H1 (cell line): ENCODE measurements around the gene ANKLE1. TPM values are rescaled to one million over a fixed set of nuclear protein-coding genes. Genes with fewer than 3 reads are reported as not detected.

Experiments
- CTCF ChIA-PET: fragments of 300-600 bp; sonication (Branson Sonifier 250); formaldehyde crosslinking; loops from one replicate; lab custom pipeline; 2021; ENCODE audit not compliant: partially characterized antibody; lab: Charles Lee
- POLR2A ChIA-PET: fragments of 300-600 bp; sonication (Branson Sonifier 250); formaldehyde crosslinking; loops from one replicate; lab custom pipeline; 2021; ENCODE audit warnings: inconsistent platforms; ENCODE audit not compliant: partially characterized antibody; lab: Charles Lee
- DNase-seq, 2 experiments: peaks; one replicate each; pipeline versions ENCODE4 v3.0.0 to v3.0.0-alpha.2; 2010 to 2022; ENCODE audit warnings: low spot score in 2 of 2, low read depth in 1 of 2, mixed read lengths in 1 of 2
- FAIRE-seq: peaks from 2 replicates; lab custom pipeline; 2011; peaks lifted over from hg19 to GRCh38; lab: Jason Lieb, UNC
- H2AFZ ChIP-seq: 2 replicates; pipeline ENCODE4 v1.8.1; 2012; ENCODE audit warnings: low read length, inconsistent platforms
- H2AK5ac ChIP-seq: 2 replicates; pipeline ENCODE4 v1.6.1; 2013; ENCODE audit warnings: low read depth, low read length
- H2BK120ac ChIP-seq: replicated peaks from 2 replicates; pipeline ENCODE3; 2013; ENCODE audit warnings: low read depth, low read length, inconsistent platforms
- H2BK12ac ChIP-seq: 2 replicates; pipeline ENCODE4 v1.6.1; 2013; ENCODE audit warnings: low read depth, low read length
- H2BK15ac ChIP-seq: 2 replicates; pipeline ENCODE4 v1.6.1; 2013; ENCODE audit warnings: low read length
- H2BK20ac ChIP-seq: 2 replicates; pipeline ENCODE4 v1.6.1; 2013; ENCODE audit warnings: low read length
- H2BK5ac ChIP-seq: 2 replicates; pipeline ENCODE4 v1.6.1; 2013; ENCODE audit warnings: low read depth, low read length
- H3K14ac ChIP-seq: 2 replicates; pipeline ENCODE4 v1.6.1; 2013; ENCODE audit warnings: inconsistent platforms; ENCODE audit not compliant: insufficient read length
- H3K18ac ChIP-seq: 2 replicates; pipeline ENCODE4 v1.6.1; 2013; ENCODE audit warnings: low read length; ENCODE audit errors: extremely low read depth
- H3K23ac ChIP-seq: 2 replicates; pipeline ENCODE4 v1.6.1; 2013; ENCODE audit warnings: inconsistent platforms; ENCODE audit not compliant: insufficient read length
- H3K23me2 ChIP-seq: 2 replicates; pipeline ENCODE4 v1.6.1; 2013; ENCODE audit warnings: low read depth, low read length
- H3K27ac ChIP-seq: 2 replicates; pipeline ENCODE4 v1.6.1; 2011; ENCODE audit warnings: low read depth, low read length, inconsistent platforms
- H3K27me3 ChIP-seq, 4 experiments: replicated peaks in 1 of 4; 1 replicate in 1 of 4; 2 replicates in 3 of 4; pipeline versions ENCODE4 v1.6.1 to v1.8.1; 2011 to 2013; ENCODE audit warnings: low read length in 3 of 4, mild to moderate bottlenecking in 3 of 4, inconsistent platforms in 2 of 4, mixed read lengths in 2 of 4, moderate library complexity in 1 of 4; ENCODE audit not compliant: control insufficient read depth in 3 of 4, insufficient read depth in 3 of 4; ENCODE audit errors: extremely low read depth in 1 of 4
- H3K36me3 ChIP-seq, 4 experiments: 2 replicates each; pipeline versions ENCODE4 v1.6.1 to v1.8.1; 2011 to 2013; ENCODE audit warnings: mild to moderate bottlenecking in 4 of 4, low read length in 3 of 4, moderate library complexity in 2 of 4, control low read depth in 1 of 4, inconsistent platforms in 1 of 4; ENCODE audit not compliant: insufficient read depth in 4 of 4, control insufficient read depth in 2 of 4
- H3K4ac ChIP-seq: replicated peaks from 2 replicates; pipeline ENCODE3; 2013; ENCODE audit warnings: low read length, low read depth, mixed read lengths, inconsistent platforms; ENCODE audit not compliant: insufficient read length
- H3K4me1 ChIP-seq, 4 experiments: replicated peaks in 1 of 4; 1 replicate in 1 of 4; 2 replicates in 3 of 4; pipeline versions ENCODE4 v1.6.1 to v1.8.1; 2011 to 2013; ENCODE audit warnings: low read length in 3 of 4, inconsistent platforms in 2 of 4, mixed read lengths in 1 of 4; ENCODE audit not compliant: insufficient read depth in 4 of 4, control insufficient read depth in 3 of 4
- H3K4me2 ChIP-seq, 2 experiments: 2 replicates each; pipeline versions ENCODE4 v1.6.1 to v1.8.1; 2011 to 2013; ENCODE audit warnings: low read depth in 2 of 2, low read length in 2 of 2, control low read depth in 1 of 2, inconsistent platforms in 1 of 2, mild to moderate bottlenecking in 1 of 2; ENCODE audit not compliant: insufficient read depth in 1 of 2
- H3K4me3 ChIP-seq, 4 experiments: fragments of 200-600, 300-600 bp in 1 of 4; sonication (generic), shearing (Covaris generic), sonication (Bioruptor Twin) in 1 of 4; 2 replicates each; pipeline versions ENCODE4 v1.5.1 to v1.8.1; 2011 to 2016; ENCODE audit warnings: low read length in 4 of 4, low read depth in 3 of 4, control low read depth in 2 of 4, inconsistent platforms in 2 of 4, mild to moderate bottlenecking in 2 of 4, mixed read lengths in 1 of 4, moderate library complexity in 1 of 4; ENCODE audit not compliant: insufficient read depth in 2 of 4; ENCODE audit errors: extremely low read depth in 1 of 4
- H3K56ac ChIP-seq: replicated peaks from 2 replicates; pipeline ENCODE3; 2013; ENCODE audit warnings: low read depth, mild to moderate bottlenecking, mixed read lengths, low read length, inconsistent platforms; ENCODE audit not compliant: insufficient read length
- H3K79me1 ChIP-seq: 2 replicates; pipeline ENCODE4 v1.6.1; 2013; ENCODE audit warnings: low read depth, low read length, control low read depth
- H3K79me2 ChIP-seq, 2 experiments: 2 replicates each; pipeline versions ENCODE4 v1.6.1 to v1.8.1; 2012 to 2013; ENCODE audit warnings: low read length in 2 of 2, mild to moderate bottlenecking in 2 of 2, inconsistent platforms in 1 of 2; ENCODE audit not compliant: insufficient read depth in 2 of 2, control insufficient read depth in 1 of 2
- H3K9ac ChIP-seq, 4 experiments: replicated peaks in 1 of 4; 1 replicate in 1 of 4; 2 replicates in 3 of 4; pipeline versions ENCODE4 v1.6.1 to v1.8.1; 2011 to 2013; ENCODE audit warnings: low read depth in 3 of 4, low read length in 3 of 4, control low read depth in 2 of 4, mild to moderate bottlenecking in 2 of 4, moderate library complexity in 2 of 4, inconsistent platforms in 1 of 4; ENCODE audit errors: extremely low read depth in 1 of 4
- H3K9me3 ChIP-seq, 2 experiments: 2 replicates each; pipeline versions ENCODE4 v1.6.1 to v1.8.1; 2012 to 2013; ENCODE audit warnings: mild to moderate bottlenecking in 2 of 2, moderate library complexity in 2 of 2, control low read depth in 1 of 2, inconsistent platforms in 1 of 2, low read depth in 1 of 2, low read length in 1 of 2, mixed read lengths in 1 of 2; ENCODE audit not compliant: insufficient read depth in 2 of 2
- H4K20me1 ChIP-seq, 2 experiments: replicated peaks in 1 of 2; 2 replicates each; pipeline versions ENCODE3 to v1.8.1; 2011 to 2013; ENCODE audit warnings: inconsistent platforms in 2 of 2, low read length in 2 of 2, mild to moderate bottlenecking in 1 of 2; ENCODE audit not compliant: insufficient read depth in 2 of 2, control insufficient read depth in 1 of 2
- H4K5ac ChIP-seq: 2 replicates; pipeline ENCODE4 v1.6.1; 2013; ENCODE audit warnings: low read length, low read depth, mixed read lengths, inconsistent platforms; ENCODE audit not compliant: insufficient read length
- H4K8ac ChIP-seq: 2 replicates; pipeline ENCODE4 v1.8.0; 2013; ENCODE audit warnings: mild to moderate bottlenecking, moderate library complexity, low read length, inconsistent platforms; ENCODE audit not compliant: insufficient read depth; ENCODE audit errors: extremely low read depth
- H4K91ac ChIP-seq: replicated peaks from 2 replicates; pipeline ENCODE3; 2013; ENCODE audit warnings: low read length, mixed read lengths, inconsistent platforms; ENCODE audit not compliant: insufficient read length
- CBX5 ChIP-seq: fragments of 300-800, 300-1000 bp; sonication (generic); IDR thresholded peaks from 2 replicates; pipeline ENCODE4 v1.7.1; 2016; ENCODE audit warnings: antibody characterized with exemption, low read length, low read depth
- CBX8 ChIP-seq: fragments of 300-800, 300-1000 bp; sonication (generic); IDR thresholded peaks from 2 replicates; pipeline ENCODE4 v1.7.1; 2016; ENCODE audit warnings: low read depth, low read length, borderline replicate concordance
- CHD2 ChIP-seq: IDR thresholded peaks from 2 replicates; pipeline ENCODE4 v1.6.1; 2012; ENCODE audit warnings: low read length, improper control_type of control experiment
- EP300 ChIP-seq, 2 experiments: IDR thresholded peaks; 1 replicate in 1 of 2; 2 replicates in 1 of 2; pipeline ENCODE4 v1.6.1; 2011 to 2012; ENCODE audit warnings: low read depth in 2 of 2, low read length in 2 of 2, mild to moderate bottlenecking in 2 of 2, borderline replicate concordance in 1 of 2, inconsistent platforms in 1 of 2, moderate library complexity in 1 of 2
- EZH2 ChIP-seq: fragments of 200-600 bp; sonication (generic); IDR thresholded peaks from 2 replicates; pipeline ENCODE4 v1.7.1; 2012; ENCODE audit warnings: low read depth, mild to moderate bottlenecking, moderate library complexity, low read length, inconsistent platforms; ENCODE audit not compliant: severe bottlenecking
- GABPA ChIP-seq: IDR thresholded peaks from 2 replicates; pipeline ENCODE4 v1.6.1; 2011; ENCODE audit warnings: mild to moderate bottlenecking, low read length, moderate library complexity, borderline replicate concordance; ENCODE audit not compliant: insufficient read depth
- GTF2F1 ChIP-seq: IDR thresholded peaks from 2 replicates; pipeline ENCODE4 v1.6.1; 2012; ENCODE audit warnings: low read depth, low read length, improper control_type of control experiment, borderline replicate concordance
- MAFK ChIP-seq: IDR thresholded peaks from 2 replicates; pipeline ENCODE4 v1.6.1; 2012; ENCODE audit warnings: low read depth, mild to moderate bottlenecking, improper control_type of control experiment, low read length
- POLR2A ChIP-seq, 2 experiments: IDR thresholded peaks; 1 replicate in 1 of 2; 2 replicates in 1 of 2; pipeline ENCODE4 v1.6.1; 2011; ENCODE audit warnings: low read depth in 2 of 2, low read length in 2 of 2, mild to moderate bottlenecking in 2 of 2; ENCODE audit errors: control extremely low read depth in 1 of 2
- POU5F1 ChIP-seq: IDR thresholded peaks from 2 replicates; pipeline ENCODE4 v1.6.1; 2011; ENCODE audit warnings: low read depth, mild to moderate bottlenecking, low read length, moderate library complexity
- SIN3A ChIP-seq, 2 experiments: IDR thresholded peaks in 1 of 2; conservative IDR thresholded peaks in 1 of 2; 2 replicates each; pipeline ENCODE4 v1.6.1; 2011 to 2012; ENCODE audit warnings: low read length in 2 of 2, improper control_type of control experiment in 1 of 2, low read depth in 1 of 2, mild to moderate bottlenecking in 1 of 2
- SP1 ChIP-seq: IDR thresholded peaks from 2 replicates; pipeline ENCODE4 v1.6.1; 2011; ENCODE audit warnings: low read depth, low read length
- ZNF274 ChIP-seq: IDR thresholded peaks from 2 replicates; pipeline ENCODE4 v1.7.0; 2012; ENCODE audit warnings: low read length, borderline replicate concordance; ENCODE audit errors: extremely low read depth
- WGBS, 2 experiments: shearing (Covaris generic) in 1 of 2; methylation state at CpG; one replicate each; pipeline versions ENCODE4 v1.1.6 to v1.1.7; 2013 to 2015; ENCODE audit warnings: low lambda C conversion rate in 2 of 2, mixed read lengths in 2 of 2, inconsistent platforms in 1 of 2, low coverage in 1 of 2, missing lambda C conversion rate in 1 of 2; ENCODE audit not compliant: insufficient replicate concordance in 2 of 2, insufficient coverage in 1 of 2, insufficient read length in 1 of 2; ENCODE audit errors: extremely low coverage in 1 of 2, missing lambda C conversion rate in 1 of 2; 5-methylcytosine and 5-hydroxymethylcytosine counted together
- polyA plus RNA-seq, 7 experiments: library from polyadenylated mRNA; depleted of rRNA in 3 of 7; stranded (reverse) in 5 of 7; unstranded in 2 of 7; fragments of >200 nt in 5 of 7; fragments of 200-250 nt in 2 of 7; gene quantifications; 1 replicate in 5 of 7; 2 replicates in 1 of 7; 4 replicates in 1 of 7; pipeline versions ENCODE4 v1.2.1 to v1.2.3, GENCODE V29; 2011 to 2013; ENCODE audit warnings: missing spikeins in 2 of 7, mixed read lengths in 2 of 7
- total RNA-seq: library from RNA; stranded (reverse); fragmentation: NEBNext Ultra II Directional; extraction: Animal tissue kit (Norgen Biotek cat#: 25700); gene quantifications from 2 replicates; pipeline ENCODE4 v1.2.1, GENCODE V29; 2021

Gene ANKLE1
- total and polyA plus RNA-seq, 2 of the 8 experiments (the other 6 are each of a cell fraction or from before 2014, with no cell fraction given) = 6.1 to 9.6 TPM

DNA sequence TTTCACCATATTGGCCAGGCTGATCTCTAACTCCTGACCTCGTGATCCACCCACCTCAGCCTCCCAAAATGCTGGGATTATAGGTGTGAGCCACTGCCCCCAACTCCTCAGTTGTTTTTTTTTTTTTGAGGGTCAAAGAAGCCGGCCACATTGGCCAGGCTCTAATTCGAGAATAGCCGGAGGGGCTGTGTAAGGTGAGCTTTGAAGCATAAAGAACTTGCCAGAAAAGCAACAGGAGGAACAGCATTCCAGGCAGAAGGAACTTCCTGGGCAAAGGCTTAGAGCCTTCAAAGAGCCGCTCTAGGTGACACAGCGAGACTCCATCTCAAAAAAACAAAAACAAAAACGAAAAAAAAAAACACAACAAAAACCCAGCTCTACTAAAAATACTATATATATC lies 15.7 kb upstream of the ANKLE1 start:
- no peak overlapping the region for H3K4me2 ChIP-seq
- H3K79me2 ChIP-seq = peaks cover 3 to 12% of the 10 kb centered on the region in 2 experiments; a peak in 3 of 4 replicates
- H2AFZ ChIP-seq = no peak overlapping the region
- ChIA-PET POLR2A (interaction anchor here (1.2 to 12.8 kb wide), 7 partner anchors 13 to 51 kb away, joined by 3 to 113 read pairs (median 15); partner anchors contain the start of genes ANKLE1 and USE1), CTCF (interaction anchor here (1.1 to 3.3 kb wide), 6 partner anchors 16 to 199 kb away, joined by 3 to 28 read pairs (median 6); partner anchors contain the start of gene ANKLE1)
- H4K8ac ChIP-seq = no peak overlapping the region
- no peak overlapping the region for H3K4me3 ChIP-seq
- H3K23ac ChIP-seq = no peak overlapping the region
- no peak overlapping the region for H2BK120ac ChIP-seq
- H3K27me3 ChIP-seq = no peaks in the 10 kb centered on the region
- no peaks in the 10 kb centered on the region for H4K20me1 ChIP-seq
- DNase-seq (no peak), FAIRE-seq (no peak)
- no peak overlapping the region for H2AK5ac ChIP-seq
- no peak overlapping the region for H3K4ac ChIP-seq
- H3K79me1 ChIP-seq = no peaks in the 10 kb centered on the region; the same call in 1 of the 2 replicates
- no peak overlapping the region for H2BK15ac ChIP-seq
- no peak overlapping the region for H3K18ac ChIP-seq
- H2BK12ac ChIP-seq = no peak overlapping the region
- 0 out of 2 replicates have a peak overlapping the region, but pooled peaks have one; percentile 18 for H2BK5ac ChIP-seq
- H3K9me3 ChIP-seq = no peaks in the 10 kb centered on the region
- H4K5ac ChIP-seq = no peak overlapping the region
- WGBS, 2 experiments = 92% methylated on average over 7 of the region's 7 CpGs; no CpG with 5 or more reads in 1 of the 2 experiments
- no peak overlapping the region for H2BK20ac ChIP-seq
- no peak overlapping the region for H3K14ac ChIP-seq
- no peak overlapping the region for H3K56ac ChIP-seq
- H3K23me2 ChIP-seq = no peaks in the 10 kb centered on the region
- H3K36me3 ChIP-seq = peaks cover 0 to 8% (median 2%) of the 10 kb centered on the region in 4 experiments; a peak in 3 of 8 replicates
- no peak overlapping the region for H4K91ac ChIP-seq
- H3K4me1 ChIP-seq = peaks cover 0 to 8% (median 2%) of the 10 kb centered on the region in 4 experiments; a peak in 5 of 7 replicates
- H3K9ac ChIP-seq = no peak overlapping the region
- no peak overlapping the region for H3K27ac ChIP-seq
- TF ChIP-seq GABPA (no peak), ZNF274 (no peak), EZH2 (no peak), POLR2A (IDR thresholded peaks at IDR 0.05; ENCODE audit: control extremely low read depth in 1 of 2, low read depth in 2 of 2, low read length in 2 of 2) (no peak), SP1 (no peak), CHD2 (no peak), CBX8 (no peak), EP300 (IDR thresholded peaks at IDR 0.05; ENCODE audit: borderline replicate concordance in 1 of 2, low read depth in 2 of 2, low read length in 2 of 2) (no peak), POU5F1 (no peak), CBX5 (no peak), SIN3A (conservative IDR thresholded peaks at IDR 0.05 in 1 of 2, IDR thresholded peaks at IDR 0.05 in 1 of 2; ENCODE audit: low read depth in 1 of 2, low read length in 2 of 2) (no peak), GTF2F1 (no peak), MAFK (no peak)
